Measurements from ENCODE around the gene L3MBTL4.
"Not testable (repeated sequence)": the region's sequence is repeated elsewhere in the genome, so short reads cannot be mapped to it uniquely, and the experiment has no call there.

Gene L3MBTL4

GRCh38 chr18:6185782-6186181 lies 228.9 kb downstream of the L3MBTL4 start:
- not testable (repeated sequence) for DNase-seq (ENCODE audit: low read depth)

- DNase-seq (ENCODE audit: low read depth) = no peak
These were observed 239.5 kb downstream of the L3MBTL4 start for GRCh38 chr18:6174983-6175745.

GRCh38 chr18:6170604-6171003 lies 244.1 kb downstream of the L3MBTL4 start:
- no peak for DNase-seq (ENCODE audit: low read depth)

- no peak for DNase-seq (ENCODE audit: low read depth)
These were observed 253.2 kb downstream of the L3MBTL4 start for GRCh38 chr18:6161549-6161948.

- DNase-seq (ENCODE audit: low read depth) = no peak
These were observed 255.3 kb downstream of the L3MBTL4 start for GRCh38 chr18:6159426-6159825.

GRCh38 chr18:6158958-6159357 lies 255.8 kb downstream of the L3MBTL4 start:
- no peak for DNase-seq (ENCODE audit: low read depth)

- no peak for DNase-seq (ENCODE audit: low read depth)
These were observed 258.3 kb downstream of the L3MBTL4 start for GRCh38 chr18:6156446-6156845.

- no peak for DNase-seq (ENCODE audit: low read depth)
These were observed 259.0 kb downstream of the L3MBTL4 start for GRCh38 chr18:6155707-6156106.

- no peak for DNase-seq (ENCODE audit: low read depth)
These were observed 264.3 kb downstream of the L3MBTL4 start for GRCh38 chr18:6150430-6150829.

- no peak for DNase-seq (ENCODE audit: low read depth)
These were observed 268.4 kb downstream of the L3MBTL4 start for GRCh38 chr18:6146307-6146661.

GRCh38 chr18:6145645-6146306 lies 268.9 kb downstream of the L3MBTL4 start:
- no peak for DNase-seq (ENCODE audit: low read depth)

GRCh38 chr18:6139007-6139406 lies 275.7 kb downstream of the L3MBTL4 start:
- DNase-seq (ENCODE audit: low read depth) = no peak

- DNase-seq (ENCODE audit: low read depth) = not testable (repeated sequence)
These were observed 278.8 kb downstream of the L3MBTL4 start for GRCh38 chr18:6135901-6136300.

GRCh38 chr18:6135029-6135428 lies 279.7 kb downstream of the L3MBTL4 start:
- DNase-seq (ENCODE audit: low read depth) = not testable (repeated sequence)

GRCh38 chr18:6132751-6133368 lies 281.9 kb downstream of the L3MBTL4 start:
- no peak for DNase-seq (ENCODE audit: low read depth)

- DNase-seq (ENCODE audit: low read depth) = no peak
These were observed 293.9 kb downstream of the L3MBTL4 start for GRCh38 chr18:6120820-6121279.

- DNase-seq (ENCODE audit: low read depth) = no peak
These were observed 294.9 kb downstream of the L3MBTL4 start for GRCh38 chr18:6119761-6120160.

GRCh38 chr18:6118080-6118479 lies 296.6 kb downstream of the L3MBTL4 start:
- no peak for DNase-seq (ENCODE audit: low read depth)

- DNase-seq (ENCODE audit: low read depth) = no peak
These were observed 299.0 kb downstream of the L3MBTL4 start for GRCh38 chr18:6115710-6116109.

- DNase-seq (ENCODE audit: low read depth) = no peak
These were observed 301.1 kb downstream of the L3MBTL4 start for GRCh38 chr18:6113650-6114049.

- DNase-seq (ENCODE audit: low read depth) = no peak
These were observed 303.0 kb downstream of the L3MBTL4 start for GRCh38 chr18:6111726-6112125.

- no peak for DNase-seq (ENCODE audit: low read depth)
These were observed 305.0 kb downstream of the L3MBTL4 start for GRCh38 chr18:6109743-6110142.

- DNase-seq (ENCODE audit: low read depth) = no peak
These were observed 306.9 kb downstream of the L3MBTL4 start for GRCh38 chr18:6107794-6108193.
